NCI-H446 (cell line): ENCODE results near the gene ANKRD65.
"Not testable (repeated sequence)": the region's sequence is repeated elsewhere in the genome, so short reads cannot be mapped to it uniquely, and the experiment has no call there.

Experiments used
- DNase-seq, 2 experiments: peaks; one replicate each; lab custom pipeline; 2025; lab: John Stamatoyannopoulos, UW

The ANKRD65 gene

DNA sequence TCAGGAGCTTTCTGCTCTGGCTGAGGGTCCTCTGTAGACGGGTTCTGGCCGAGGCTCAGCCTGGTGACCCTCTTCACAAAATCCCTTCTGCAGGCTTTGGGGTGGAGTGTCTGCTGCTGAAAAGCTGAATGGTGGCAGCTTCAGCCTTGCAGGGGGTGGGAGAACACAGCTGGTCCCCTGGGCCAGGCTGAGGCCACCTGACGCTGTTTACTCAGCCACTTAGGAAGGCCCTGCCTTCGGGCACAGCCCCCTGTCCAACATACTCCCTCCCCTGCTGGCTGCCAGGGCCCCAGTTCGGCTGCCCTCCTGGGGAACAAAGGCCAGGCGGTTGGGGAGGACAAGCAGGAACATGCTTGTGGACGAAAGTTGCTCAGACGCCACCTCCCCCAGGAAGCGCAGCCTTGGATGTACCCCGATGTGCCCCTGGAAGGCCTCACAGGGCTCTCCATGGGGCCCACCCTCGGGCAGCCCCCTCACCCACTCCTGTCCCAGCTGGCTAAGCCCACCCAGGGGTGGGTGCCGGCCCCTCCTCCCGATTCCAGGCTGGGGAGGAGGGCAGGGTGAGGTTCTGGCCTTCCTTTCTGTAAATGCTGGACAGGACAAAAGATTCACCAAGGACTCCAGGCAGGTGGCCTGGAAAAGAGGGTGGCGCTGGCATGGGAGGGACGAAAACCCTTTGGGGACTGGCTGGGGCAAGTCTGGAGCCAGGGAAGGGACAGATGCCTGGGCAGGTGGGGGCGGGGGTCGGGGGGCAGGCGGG is at the start of gene ANKRD65:
TSS of gene ANKRD65 (minus strand) at position 130 of the 760 bp plus-strand sequence. CDS start 271 bp downstream, outside the sequence.
- no peak for DNase-seq

DNA sequence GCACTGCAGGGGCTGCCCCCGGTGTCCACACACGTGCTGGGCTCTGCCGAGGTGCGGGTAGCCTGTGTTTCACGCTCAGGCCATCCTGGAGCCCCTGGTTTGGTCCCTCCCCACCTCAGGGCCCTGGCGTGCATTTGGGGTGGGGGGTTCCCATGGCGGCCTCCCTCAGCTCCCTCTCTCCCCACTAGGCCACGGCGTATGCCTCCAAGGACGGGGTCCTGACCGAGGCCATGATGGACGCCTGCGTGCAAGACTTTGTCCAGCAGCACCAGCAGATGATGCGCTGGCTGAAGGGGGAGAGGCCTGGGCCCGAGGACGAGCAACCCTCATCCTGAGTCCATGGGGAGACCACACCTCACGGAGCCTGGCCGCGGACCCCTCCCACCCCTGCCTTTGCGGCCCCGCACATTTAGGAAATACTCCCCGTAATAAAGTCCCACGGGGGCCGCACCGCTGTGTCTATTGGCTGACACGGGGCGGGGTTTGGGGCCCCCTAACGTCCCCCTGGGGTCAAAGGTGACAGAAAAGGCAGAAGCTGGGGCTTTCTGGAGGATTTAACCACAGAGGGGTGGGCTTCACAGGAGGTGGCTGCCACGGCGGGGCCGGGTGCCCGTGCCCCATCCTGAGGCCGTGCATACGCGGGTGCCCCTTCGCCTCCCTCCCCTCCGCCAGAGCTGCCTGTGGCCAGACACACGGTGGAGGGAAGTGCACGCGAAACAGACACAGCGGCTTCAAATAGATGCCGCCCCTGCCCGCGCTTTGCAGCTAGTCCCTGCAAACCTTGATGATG is 47.3 kb upstream of the ANKRD65 start:
- not testable (repeated sequence) for DNase-seq

DNA sequence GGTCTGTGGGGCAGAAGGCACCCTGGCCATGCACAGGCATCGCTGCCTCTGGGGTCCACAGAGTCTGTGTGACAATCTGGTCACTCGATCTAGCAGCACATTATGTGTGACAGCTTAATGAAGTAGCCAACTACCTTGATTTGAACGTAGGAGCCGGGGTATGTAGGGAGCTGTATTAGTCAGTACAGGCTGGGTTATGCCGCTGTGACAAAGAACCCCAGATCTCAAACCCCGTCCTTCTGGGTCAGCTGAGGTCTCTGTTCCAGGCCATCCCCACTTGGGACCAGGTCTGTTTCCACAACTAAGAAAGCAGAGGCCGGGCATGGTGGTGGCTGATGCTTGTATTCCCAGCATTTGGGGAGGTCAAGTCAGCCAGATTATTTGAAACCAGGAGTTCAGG is 42.2 kb upstream of the ANKRD65 start:
- no peak for DNase-seq

DNA sequence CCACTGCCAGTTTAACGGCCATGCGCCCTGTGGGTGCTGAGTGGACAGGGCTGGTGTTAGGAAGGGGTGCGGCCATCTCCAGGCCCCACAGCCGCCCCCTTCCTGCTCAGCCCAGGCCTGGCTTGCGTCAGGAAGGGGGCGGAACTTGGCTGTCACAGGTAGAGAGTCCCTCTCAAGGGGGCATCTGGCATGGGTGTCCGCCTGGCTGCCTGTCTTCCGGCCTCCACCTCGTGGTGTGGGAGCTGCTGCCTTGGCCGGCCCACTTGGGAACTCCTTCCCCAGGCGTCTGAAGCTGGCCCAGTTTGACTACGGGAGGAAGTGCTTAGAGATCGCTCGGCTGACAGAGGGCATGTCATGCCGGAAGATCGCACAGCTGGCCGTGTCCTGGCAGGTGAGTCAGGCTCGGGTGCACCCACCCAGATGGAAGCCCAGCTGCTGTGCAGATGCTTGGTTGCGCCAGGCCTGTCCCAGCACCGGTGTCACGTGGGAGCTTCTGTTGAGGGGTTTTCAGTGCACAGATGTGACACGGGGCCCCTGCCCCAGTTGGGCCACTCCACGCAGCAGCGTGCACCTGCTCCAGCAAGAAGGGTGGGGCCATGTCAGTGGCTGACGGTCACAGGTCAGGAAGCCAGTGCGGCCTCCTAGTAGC is 41.4 kb upstream of the ANKRD65 start:
- DNase-seq: no peak

DNA sequence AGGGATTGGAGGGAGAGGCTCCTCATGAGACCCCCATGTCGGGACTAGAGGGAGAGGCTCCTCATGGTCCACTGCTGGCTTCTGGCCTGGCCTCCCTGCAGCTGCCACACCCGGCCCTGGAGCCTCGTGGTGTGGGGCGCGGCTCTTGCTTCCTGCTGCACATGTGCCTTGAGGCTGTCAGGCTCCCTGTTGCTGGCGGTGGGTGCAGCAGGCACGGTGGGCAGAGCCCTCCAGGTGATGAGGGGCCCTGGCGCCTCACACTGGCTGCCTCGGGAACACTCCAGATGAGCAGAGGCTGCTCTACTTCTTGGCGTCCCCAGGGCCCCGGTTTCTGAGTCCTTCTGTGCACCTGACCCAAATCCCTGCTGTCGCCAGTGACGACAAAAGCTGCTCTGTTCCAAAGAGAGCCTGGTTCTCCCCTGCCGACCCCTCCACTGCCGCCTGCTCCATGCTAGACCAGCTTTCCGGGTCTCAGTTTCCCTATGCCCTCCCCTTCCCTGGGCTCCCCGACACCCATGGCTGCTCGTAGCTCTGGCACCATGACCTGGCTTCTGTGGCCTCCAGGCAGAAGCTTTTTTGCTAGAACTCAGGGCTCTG is 40.7 kb upstream of the ANKRD65 start:
- DNase-seq: no peak

DNA sequence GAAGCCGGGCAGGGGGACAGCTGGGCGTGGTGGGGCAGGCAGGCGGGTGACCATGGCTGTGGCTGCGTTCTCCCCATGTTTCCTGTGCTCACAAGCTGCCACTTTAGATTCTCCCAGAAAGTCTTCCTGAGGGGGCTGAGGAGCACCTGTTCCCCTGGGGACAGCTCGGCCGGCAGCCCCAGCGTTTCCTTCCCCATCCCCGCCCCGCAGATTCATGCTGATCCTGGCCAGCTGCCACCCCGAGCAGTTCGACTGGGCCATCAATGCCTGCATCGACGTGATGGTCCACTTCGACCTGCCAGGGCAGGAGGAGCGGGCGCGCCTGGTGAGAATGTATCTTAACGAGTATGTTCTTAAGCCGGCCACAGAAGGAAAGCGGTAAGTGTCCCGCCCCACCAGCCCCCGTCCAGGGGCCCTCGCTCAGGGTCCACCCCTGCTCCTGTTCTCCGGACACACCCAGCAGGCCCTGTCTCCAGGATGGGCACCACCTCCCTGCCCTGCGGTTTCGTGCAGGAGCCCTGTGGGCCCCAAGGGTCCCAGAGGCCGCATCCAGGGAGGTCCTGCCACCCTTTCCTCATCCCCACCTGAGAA is 39.6 kb upstream of the ANKRD65 start:
- DNase-seq: no peak

DNA sequence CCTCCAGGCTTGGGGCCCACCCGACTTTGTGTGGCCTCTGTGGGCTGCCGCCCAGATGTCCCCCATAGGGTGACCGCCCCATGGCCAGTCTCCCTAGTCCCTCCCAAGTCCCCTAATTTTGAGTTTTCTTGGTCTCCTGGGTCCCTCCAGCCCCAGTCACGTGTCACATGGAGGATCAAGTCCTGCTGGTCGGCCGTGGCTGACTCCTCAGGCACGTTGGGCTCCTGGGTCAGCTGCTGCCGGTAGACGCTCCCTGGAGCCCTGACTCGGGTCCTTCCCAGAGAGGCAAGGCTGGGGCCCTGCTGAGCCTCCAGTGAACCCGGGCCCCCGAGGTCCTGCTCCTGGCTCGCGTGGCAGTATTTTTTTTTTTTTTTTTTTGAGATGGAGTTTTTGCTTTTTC is 38.6 kb upstream of the ANKRD65 start:
- DNase-seq: not testable (repeated sequence)

DNA sequence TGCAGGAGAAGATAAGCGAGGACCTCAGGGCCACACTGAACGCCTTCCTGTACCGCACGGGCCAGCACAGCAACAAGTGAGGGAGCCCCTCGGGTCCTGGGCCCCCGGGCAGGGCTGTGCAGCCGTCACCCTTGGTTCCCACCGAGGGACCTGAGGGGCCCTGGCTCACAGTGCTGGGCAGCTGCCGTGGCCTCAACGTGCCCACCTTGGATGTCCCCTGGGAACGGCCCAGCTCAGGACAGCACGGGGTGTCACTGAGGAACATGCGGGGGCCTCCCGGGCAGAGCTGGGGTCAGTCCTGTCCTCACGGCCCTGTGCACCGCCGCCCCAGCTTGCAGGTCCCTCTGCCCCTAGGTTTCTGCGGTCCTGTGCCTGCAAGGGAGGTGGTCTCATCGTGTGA is 38.1 kb upstream of the ANKRD65 start:
- DNase-seq: not testable (repeated sequence)

DNA sequence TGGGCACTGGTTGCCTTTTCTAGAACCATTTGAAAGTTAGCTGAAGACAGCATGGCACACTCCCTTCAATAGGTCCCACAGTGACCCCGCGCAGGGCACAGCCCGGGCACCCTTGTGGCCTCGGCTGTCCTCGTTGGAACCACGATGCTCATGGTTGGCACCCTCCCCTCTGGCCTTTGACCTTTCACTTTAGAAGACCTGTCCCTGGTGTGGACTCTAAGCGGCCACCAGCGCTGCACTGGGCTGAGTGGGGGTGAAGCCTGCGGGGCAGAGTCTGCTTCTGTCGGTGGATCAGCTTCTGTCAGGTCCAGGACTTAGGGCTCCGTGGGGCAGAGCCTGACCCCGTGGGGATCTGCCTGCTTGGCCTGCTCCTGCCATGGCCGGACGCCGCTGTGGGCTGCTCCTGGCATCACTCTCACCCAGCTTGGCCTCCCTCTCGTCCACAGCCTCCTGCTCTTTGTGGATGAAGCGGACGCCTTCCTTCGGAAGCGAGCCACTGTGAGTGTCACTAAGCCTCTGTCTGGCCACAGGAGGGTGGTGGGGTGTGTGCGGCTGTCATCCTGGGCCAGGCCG is 35.7 kb upstream of the ANKRD65 start:
- not testable (repeated sequence) for DNase-seq

DNA sequence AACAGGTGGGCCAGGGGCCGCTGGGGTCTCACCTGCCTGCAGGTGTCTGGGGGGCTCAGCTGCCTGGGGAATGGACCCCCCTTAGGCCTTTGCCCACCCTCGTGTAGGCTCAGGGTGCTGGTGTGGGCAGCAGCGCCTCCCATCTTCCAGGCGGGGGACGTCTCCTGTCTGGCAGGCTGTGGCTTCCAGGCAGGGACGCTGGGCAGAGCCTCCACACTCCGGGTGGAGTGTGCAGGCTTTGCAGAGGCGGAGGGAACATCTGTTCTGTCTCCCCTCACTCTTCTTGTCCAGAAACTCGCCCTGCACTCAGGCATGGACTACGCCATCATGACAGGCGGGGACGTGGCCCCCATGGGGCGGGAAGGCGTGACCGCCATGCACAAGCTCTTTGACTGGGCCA is 34.9 kb upstream of the ANKRD65 start:
- not testable (repeated sequence) for DNase-seq

DNA sequence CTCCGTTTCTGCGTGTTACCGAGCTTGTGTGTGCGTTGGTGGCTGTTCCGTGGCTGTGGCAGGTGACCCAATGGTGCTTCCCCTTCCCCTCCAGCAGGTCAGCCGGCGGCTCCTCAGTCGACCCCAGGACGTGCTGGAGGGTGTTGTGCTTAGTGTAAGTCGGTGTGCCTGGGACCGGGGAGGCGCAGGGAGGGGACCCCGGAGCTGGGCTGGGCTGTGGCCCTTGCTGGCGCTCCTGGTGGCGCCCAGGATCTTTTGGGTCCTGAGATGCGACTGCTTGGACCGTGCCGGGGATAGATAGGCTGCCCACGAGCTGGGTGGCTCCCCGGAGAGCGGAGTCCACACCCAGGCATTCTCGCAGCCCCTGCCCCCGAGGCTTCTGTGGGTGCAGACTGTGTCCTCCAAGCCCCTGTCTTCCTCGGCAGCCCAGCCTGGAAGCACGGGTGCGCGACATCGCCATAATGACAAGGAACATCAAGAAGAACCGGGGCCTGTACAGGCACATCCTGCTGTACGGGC is 34.3 kb upstream of the ANKRD65 start:
- DNase-seq: no peak

DNA sequence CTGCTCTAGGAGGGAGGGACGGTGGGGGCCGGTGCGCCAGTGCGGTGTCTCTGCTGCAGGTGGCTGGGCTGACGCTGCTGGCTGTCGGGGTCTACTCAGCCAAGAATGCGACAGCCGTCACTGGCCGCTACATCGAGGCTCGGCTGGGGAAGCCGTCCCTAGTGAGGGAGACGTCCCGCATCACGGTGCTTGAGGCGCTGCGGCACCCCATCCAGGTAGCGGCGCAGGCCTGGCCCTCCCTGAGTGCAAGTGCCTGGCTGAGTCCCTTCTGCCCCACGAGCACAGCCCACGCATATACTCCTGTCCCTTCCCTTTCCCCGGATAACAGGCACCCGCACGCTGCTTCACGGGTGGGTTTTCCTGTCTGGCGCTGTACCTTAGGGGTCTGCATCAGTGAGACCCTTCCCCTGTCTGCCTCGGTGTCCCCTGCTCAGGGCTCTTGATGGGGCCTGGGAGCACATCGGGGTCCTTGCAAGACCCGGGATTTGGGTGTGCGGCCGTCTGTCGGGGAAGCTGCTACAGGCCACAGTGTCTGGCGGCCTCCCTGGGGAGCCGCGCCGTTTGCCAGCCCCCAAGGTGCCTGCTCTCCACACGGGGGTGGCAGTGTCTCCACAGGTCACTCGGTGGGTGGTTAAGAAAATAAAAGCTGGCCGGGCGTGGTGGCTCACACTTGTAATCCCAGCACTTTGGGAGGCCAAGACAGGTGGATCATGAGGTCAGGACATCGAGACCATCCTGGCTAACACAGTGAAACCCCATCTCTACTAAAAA is 33.4 kb upstream of the ANKRD65 start:
- not testable (repeated sequence) for DNase-seq

DNA sequence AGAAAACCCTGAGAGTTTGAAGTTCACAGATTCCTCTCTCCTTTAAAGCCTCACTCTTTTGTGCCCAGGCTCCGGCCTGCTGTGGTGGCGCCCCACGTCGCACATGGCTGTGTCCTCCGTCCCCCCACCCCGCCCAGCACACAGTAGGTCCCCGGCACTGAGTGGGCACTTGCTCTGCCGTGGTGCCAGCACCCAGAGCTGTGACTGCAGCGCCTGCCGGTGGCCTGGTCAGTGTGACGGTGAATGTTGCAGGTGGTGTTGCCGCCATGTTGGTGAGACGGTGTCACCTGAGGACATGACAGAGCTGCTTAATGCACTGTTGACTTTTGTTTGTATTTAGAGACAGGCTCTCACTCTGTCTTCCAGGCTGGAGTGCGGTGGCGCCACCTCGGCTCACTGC is 31.8 kb upstream of the ANKRD65 start:
- no peak for DNase-seq

DNA sequence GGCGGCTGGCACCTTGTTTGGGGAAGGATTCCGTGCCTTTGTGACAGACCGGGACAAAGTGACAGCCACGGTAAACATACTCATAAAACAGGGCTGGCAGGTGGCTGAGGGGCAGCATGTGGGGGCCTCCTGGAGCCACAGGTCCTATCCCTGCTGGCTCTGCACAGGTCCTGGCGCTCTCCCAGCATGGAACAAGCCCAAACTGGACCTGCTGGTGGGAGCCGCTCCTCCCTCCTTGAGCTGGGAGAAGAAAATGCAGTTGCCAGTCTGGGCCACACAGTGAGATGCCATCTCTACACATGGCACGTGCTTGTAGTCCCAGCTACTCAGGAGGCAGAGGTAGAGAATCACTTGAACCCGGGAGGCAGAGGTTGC is 31.3 kb upstream of the ANKRD65 start:
- not testable (repeated sequence) for DNase-seq

DNA sequence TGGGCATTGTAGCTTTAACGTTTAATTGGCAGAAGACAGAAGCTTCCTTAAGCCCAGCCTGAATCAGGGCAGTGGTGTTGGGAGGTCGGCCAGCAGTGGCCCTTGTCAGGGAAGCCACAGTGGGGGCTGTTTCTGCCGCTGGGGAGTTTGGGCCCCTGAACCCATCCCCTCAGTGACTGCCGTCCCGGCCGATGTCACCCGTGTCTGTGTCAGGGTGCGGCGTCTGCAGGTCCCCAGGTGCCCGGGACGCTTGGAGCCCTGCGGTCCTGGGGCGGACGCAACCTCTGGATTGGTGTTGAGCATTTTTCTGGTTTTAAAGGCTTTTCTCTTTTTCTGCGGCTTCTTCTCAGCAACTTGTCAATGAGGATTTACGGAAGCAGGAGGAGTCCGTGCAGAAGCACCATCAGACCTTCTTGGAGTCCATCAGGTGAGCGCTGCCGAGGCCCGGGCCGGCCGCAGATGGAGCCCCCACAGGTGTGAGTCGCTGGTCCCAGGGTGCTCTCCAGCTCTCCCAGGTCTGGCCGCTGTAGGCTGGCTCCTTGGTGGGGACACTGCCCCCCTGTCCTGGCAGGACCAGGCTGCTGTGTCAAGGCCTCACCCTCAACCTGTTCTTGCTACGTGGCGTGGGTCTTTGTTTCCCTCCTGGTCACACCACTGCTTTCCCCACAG is 30.8 kb upstream of the ANKRD65 start:
- no peak for DNase-seq

DNA sequence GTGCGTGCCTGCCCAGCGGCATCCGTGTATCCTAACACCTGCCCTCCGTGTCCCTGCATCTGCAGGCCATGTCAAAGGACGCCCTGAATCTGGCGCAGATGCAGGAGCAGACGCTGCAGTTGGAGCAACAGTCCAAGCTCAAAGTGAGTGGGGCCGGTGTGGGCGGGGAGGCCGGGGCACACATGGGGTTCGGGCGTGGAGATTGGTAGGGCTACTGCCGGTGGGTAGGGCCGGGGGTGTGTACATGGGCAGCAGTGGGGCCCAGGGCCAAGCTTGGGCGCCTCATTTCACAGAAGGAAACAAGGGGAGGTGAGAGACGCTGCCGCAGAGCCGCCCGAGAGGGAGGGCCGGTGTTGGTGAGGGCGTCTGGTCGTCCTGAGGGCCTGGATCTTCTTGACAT is 29.5 kb upstream of the ANKRD65 start:
- DNase-seq: not testable (repeated sequence)

DNA sequence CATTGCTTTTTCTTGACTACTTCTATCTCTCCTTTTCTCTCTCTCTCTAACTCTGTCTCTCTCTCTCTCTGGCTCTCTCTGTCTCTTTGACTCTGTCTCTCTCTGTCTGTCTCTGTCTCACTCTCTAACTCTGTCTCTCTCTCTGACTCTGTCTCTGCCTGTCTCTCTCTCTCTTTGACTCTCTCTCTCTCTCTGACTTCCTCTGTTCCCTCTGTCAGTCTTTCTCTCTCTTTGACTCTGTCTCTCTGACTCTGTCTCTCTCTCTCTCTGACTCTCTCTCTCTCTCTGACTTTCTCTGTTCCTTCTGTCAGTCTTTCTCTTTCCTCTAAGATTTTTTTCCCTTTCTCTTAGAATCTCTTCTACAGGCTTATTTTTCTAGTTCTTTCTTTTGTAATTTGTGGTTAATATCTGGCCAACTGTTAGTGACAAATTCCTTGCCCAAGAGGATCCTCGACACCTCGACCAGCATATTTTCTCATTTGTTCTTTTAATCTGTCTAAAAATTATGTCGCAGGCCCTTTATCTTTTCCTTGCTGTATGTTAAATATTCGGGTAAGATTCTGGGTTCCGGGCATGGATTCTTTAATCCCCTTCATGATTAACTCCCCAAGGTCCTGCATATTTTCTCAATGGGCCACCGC is 28.1 kb upstream of the ANKRD65 start, which contains the start of gene ATAD3C:
TSS of gene ATAD3C (plus strand) at position 591 of the 641 bp plus-strand sequence. CDS start 995 bp downstream, outside the sequence.
- DNase-seq: no peak

DNA sequence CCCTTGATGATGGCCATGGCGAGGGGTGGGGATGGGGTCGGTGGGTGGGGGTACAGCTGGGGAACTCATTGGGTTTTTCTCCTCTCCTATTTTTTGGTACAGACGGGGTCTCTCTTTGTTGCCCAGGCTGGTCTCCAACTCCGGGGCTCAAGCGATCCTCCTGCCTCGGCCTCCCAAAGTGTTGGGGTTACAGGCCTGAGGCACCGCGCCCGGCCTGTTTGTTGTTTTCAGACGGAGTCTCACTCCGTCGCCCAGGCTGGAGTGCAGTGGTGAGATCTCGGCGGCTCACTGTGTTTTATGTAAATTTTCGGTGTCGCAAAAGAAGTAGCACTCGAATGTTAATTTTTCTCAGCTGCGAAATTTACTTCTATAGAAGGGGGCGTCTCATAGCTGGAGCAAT is 25.6 kb upstream of the ANKRD65 start:
- not testable (repeated sequence) for DNase-seq

DNA sequence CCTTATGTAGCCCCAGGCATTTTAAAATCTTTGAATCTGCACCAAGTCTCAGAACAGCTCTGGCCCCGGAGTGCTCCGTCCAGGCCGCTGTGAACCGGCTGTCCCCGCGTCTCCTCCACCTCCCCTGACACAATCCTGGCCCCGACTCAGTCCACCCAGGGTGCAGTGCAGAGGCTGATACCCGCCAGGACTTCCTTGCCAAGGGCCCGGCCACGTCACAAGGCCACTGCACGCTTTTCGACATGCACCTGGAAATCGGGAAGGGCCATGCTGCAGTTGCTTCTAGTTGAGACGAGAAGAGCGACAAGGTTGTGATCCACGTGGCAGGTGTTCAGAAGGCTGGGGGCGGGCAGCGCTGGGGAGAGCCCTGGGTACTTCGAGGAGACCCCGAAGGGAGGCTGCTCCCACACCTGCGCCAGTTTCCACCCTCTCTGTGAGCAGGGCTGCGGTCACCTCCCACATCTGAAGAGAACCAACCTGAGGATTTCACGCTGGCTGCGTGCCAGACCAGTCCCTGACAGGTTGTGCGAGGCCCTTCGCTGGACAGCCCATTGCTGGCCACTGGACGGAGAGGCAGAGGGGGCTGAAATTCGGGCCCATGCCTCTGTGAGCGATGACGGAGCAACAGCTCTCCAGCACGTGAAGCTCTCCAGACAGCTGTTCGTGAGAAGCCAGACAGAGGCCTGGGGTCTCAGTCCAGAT is 21.1 kb upstream of the ANKRD65 start:
- no peak for DNase-seq
